Nephron (organoid): ENCODE data around the gene SPRR2A.

Experiments used
- H3K27ac Mint-ChIP-seq, 3 experiments: 2 replicates each; pipeline ENCODE4 v1.8.0; 2020; ENCODE audit warnings: mixed read lengths in 3 of 3, mild to moderate bottlenecking in 2 of 3, moderate library complexity in 1 of 3
- H3K27me3 Mint-ChIP-seq: 2 replicates; pipeline ENCODE4 v1.8.0; 2021; ENCODE audit warnings: low read depth, mild to moderate bottlenecking, moderate library complexity, mixed read lengths
- H3K36me3 Mint-ChIP-seq: 2 replicates; pipeline ENCODE4 v1.8.0; 2020; ENCODE audit warnings: low read depth, mixed read lengths
- H3K4me1 Mint-ChIP-seq: 2 replicates; pipeline ENCODE4 v1.8.0; 2020; ENCODE audit warnings: mixed read lengths
- H3K4me3 Mint-ChIP-seq, 3 experiments: 2 replicates each; pipeline ENCODE4 v1.8.0; 2020; ENCODE audit warnings: mild to moderate bottlenecking in 3 of 3, mixed read lengths in 3 of 3, moderate library complexity in 2 of 3
- H3K9me3 Mint-ChIP-seq: 2 replicates; pipeline ENCODE4 v1.8.0; 2020; ENCODE audit warnings: mixed read lengths
- TF ChIP-seq, protein P1 (sequence below), 3 experiments: fragments of 200-600 bp; sonication (generic); IDR thresholded peaks; one replicate each; pipeline ENCODE4 v1.5.0; 2021; ENCODE audit warnings: antibody characterized with exemption in 3 of 3; ENCODE audit not compliant: unreplicated experiment in 3 of 3

Gene SPRR2A

DNA sequence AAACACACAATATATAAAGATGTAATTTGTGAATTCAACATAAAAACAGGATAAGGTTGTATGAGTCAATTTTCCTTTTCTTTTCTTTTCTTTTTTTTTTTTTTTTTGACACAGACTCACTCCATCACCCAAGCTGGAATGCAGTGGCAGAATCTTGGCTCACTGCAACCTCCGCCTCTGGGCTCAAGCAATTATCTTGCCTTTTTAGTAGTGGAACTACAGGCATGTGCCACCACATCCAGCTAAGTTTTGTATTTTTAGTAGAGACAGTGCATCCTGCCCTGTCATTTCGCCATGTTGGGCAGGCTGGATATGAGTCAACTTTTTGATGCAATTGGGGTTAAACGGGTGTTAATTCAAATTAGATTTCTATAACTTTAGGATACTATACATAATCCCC, 24.4 kb upstream of the SPRR2A start:
- Mint-ChIP-seq H3K9me3 (peaks cover 8% of the 10 kb centered on the region), H3K4me3 (no peak overlapping the region), H3K4me1 (no peaks in the 10 kb centered on the region), H3K36me3 (no peaks in the 10 kb centered on the region), H3K27me3 (no peaks in the 10 kb centered on the region), H3K27ac (no peak overlapping the region)
- TF ChIP-seq, protein P1, sequence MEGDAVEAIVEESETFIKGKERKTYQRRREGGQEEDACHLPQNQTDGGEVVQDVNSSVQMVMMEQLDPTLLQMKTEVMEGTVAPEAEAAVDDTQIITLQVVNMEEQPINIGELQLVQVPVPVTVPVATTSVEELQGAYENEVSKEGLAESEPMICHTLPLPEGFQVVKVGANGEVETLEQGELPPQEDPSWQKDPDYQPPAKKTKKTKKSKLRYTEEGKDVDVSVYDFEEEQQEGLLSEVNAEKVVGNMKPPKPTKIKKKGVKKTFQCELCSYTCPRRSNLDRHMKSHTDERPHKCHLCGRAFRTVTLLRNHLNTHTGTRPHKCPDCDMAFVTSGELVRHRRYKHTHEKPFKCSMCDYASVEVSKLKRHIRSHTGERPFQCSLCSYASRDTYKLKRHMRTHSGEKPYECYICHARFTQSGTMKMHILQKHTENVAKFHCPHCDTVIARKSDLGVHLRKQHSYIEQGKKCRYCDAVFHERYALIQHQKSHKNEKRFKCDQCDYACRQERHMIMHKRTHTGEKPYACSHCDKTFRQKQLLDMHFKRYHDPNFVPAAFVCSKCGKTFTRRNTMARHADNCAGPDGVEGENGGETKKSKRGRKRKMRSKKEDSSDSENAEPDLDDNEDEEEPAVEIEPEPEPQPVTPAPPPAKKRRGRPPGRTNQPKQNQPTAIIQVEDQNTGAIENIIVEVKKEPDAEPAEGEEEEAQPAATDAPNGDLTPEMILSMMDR (IDR thresholded peaks at IDR 0.05; ENCODE audit: unreplicated experiment in 3 of 3) = no peak

DNA sequence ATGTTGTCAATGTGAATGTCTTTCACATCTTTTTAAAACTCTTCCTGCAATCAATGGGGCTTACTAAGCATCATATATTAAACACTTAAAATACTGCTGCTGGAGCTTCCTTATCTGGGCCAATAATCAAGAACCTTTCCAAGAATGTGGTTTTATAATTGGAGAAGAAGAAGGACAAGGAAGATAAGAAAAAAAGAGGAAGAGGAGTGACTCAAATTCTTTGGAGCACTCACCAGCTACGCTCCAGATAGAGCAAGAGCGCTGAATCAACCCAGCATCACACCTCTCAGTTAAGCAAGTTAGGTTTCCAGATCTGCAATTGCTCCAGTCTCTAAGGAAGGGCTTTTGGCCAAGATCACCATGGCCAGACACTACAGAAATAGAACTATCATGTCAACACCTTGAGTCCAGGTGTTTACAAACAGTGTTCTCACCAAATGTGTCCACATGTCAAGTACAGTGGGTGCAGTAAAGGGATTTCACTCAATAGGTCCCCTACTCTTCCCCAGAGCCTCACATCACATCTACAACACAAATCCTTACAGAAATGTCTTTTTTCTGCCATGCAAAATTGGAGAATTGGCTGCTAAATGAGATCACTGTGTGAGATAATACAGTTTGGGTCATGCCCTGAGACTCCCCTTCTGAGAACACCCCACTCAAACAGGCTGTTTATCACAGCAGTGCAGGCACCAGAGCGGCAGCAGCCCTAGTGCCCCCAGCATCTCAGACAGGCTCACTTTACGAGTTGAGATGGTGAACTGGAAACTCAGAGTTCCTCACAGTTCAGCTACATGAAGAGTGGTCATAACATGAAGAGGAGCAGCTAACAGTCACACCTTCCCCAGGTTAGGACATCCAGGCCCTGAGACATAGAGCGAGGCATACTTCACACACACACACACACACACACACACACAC, 15.8 kb upstream of the SPRR2A start:
- no peaks in the 10 kb centered on the region for H3K36me3 Mint-ChIP-seq
- H3K4me3 Mint-ChIP-seq = no peak overlapping the region
- H3K9me3 Mint-ChIP-seq = peaks cover 2% of the 10 kb centered on the region
- TF ChIP-seq, protein P1 (IDR thresholded peaks at IDR 0.05; ENCODE audit: unreplicated experiment in 3 of 3) = no peak
- no peak overlapping the region for H3K27ac Mint-ChIP-seq
- no peaks in the 10 kb centered on the region for H3K27me3 Mint-ChIP-seq
- H3K4me1 Mint-ChIP-seq = no peaks in the 10 kb centered on the region

DNA sequence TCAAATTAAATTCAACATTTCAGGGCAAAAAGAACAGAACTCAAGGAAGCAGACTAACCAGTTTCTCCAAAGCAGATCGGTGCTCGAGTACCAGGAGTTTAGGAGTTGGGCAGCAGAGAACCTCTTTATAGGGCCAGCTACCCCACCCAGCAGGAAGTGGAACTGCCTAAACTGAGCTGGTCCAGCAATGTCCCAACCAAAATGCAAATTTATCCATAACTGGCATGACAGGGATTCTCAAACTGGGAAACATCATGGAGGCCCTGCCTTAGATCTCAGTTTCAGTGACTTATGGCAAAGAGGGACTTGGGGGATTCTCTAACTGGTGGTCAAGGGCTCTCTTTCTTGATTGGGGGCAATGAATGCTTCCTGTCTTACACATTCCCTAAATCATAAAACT, 14.2 kb upstream of the SPRR2A start, which contains the start of gene SPRR2B:
Gene SPRR2B, minus strand, starts transcription at position 101 of the 400 bp plus-strand sequence. CDS start 772 bp downstream, outside the sequence.
- H3K4me3 Mint-ChIP-seq = no peak within 1 kb of the TSS
- no peaks in the 10 kb centered on the region for H3K27me3 Mint-ChIP-seq
- no peaks in the 10 kb centered on the region for H3K36me3 Mint-ChIP-seq
- no peaks in the 10 kb centered on the region for H3K9me3 Mint-ChIP-seq
- H3K4me1 Mint-ChIP-seq = no peaks in the 10 kb centered on the region
- TF ChIP-seq, protein P1 (IDR thresholded peaks at IDR 0.05; ENCODE audit: unreplicated experiment in 3 of 3) = no peak
- H3K27ac Mint-ChIP-seq = no peak within 1 kb of the TSS

DNA sequence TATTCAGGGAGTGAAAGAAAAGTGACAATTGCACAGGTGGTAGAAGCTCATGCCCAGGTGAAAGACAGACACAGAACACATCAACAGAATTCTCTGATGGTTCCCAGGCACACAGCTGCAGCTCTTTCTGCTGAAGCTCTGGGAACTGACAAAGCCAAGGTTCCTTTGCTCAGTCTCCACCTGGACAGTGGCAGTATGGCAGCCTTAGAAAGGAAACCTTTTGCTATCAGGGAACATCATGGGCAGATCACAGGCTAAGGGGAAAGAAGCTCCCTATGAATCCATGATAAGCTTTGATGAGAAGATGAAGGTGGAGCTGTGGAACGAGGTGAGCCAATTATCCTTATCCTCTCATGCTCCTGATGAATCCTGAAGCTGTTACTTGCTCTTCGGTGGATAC, 12.9 kb upstream of the SPRR2A start:
- no peaks in the 10 kb centered on the region for H3K4me1 Mint-ChIP-seq
- no peaks in the 10 kb centered on the region for H3K36me3 Mint-ChIP-seq
- TF ChIP-seq, protein P1 (IDR thresholded peaks at IDR 0.05; ENCODE audit: unreplicated experiment in 3 of 3) = no peak
- H3K9me3 Mint-ChIP-seq = no peaks in the 10 kb centered on the region
- H3K27ac Mint-ChIP-seq = no peak overlapping the region
- no peaks in the 10 kb centered on the region for H3K27me3 Mint-ChIP-seq
- no peak overlapping the region for H3K4me3 Mint-ChIP-seq

DNA sequence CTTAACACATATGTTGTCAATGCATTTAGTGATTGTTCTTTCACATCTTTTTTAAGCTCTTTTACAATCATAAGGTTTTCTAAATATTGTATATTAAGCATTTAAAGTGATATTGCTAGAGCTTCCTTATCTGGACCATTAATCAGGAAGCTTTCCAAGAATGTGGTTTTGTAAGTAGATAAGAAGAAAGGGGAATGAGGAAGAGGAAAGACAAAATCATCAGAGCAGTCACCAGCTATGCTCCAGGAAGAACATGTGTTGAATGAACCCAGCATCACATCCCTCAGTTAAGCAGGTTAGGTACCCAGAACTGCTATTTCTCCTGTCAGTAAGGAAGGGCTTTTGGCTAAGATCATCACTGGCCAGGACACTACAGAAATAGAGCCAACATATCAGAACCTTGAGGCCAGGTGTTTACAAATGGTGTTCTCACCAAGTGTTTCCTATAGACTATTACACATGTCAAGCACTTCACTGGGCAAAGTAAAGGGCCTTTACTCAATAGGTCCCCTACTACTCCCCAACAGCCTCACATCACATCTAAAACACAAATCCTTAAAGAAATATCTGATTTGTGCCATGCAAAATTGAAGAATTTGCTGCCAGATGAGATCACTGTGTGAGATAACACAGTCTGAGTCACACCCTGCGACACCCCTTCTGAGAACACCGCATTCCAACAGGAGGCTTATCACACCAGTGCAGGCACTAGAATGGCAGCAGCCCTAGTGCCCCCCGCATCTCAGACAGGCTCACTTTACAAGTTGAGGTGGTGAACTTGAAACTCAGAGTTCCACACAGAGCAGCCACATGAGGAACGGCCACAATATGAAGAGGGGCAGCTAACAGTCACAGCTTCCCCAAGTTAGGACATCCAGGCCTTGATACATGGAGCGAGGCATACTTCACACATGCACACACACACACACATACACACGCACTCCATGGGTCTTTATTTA, 1.8 kb upstream of the SPRR2A start:
- TF ChIP-seq, protein P1 (IDR thresholded peaks at IDR 0.05; ENCODE audit: unreplicated experiment in 3 of 3) = no peak
- Mint-ChIP-seq H3K36me3 (no peaks in the 10 kb centered on the region), H3K9me3 (no peaks in the 10 kb centered on the region), H3K4me1 (no peaks in the 10 kb centered on the region), H3K27ac (no peak overlapping the region), H3K4me3 (no peak overlapping the region), H3K27me3 (no peaks in the 10 kb centered on the region)
